Activated naive CD4-positive, alpha-beta T cell treated with anti-CD3 and anti-CD28 coated beads, Interleukin-2, amount 50 U/mL, for 16 hours (primary cell): ENCODE measurements around the gene TMEM74B.

Experiments
- DNase-seq: peaks from one replicate; pipeline ENCODE4 v3.0.0-alpha.2; 2020

TMEM74B gene

GRCh38 chr20:1204576-1204975 is 19.8 kb upstream of the TMEM74B start:
- no peak for DNase-seq

GRCh38 chr20:1204113-1204512 is 19.3 kb upstream of the TMEM74B start:
- no peak for DNase-seq

GRCh38 chr20:1203630-1204029 is 18.8 kb upstream of the TMEM74B start:
- DNase-seq = no peak

GRCh38 chr20:1202762-1203504 is 18.2 kb upstream of the TMEM74B start, which contains the start of gene C20orf202:
C20orf202 (plus strand) TSS chr20:1203454; CDS start chr20:1203586, 132 bp downstream.
- DNase-seq = no peak

GRCh38 chr20:1199964-1200363 is 15.2 kb upstream of the TMEM74B start:
- no peak for DNase-seq

- no peak for DNase-seq
These were observed 14.6 kb upstream of the TMEM74B start for GRCh38 chr20:1199212-1199873.

GRCh38 chr20:1198751-1199150 is 14.0 kb upstream of the TMEM74B start:
- DNase-seq = no peak

GRCh38 chr20:1197801-1198200 is 13.0 kb upstream of the TMEM74B start:
- DNase-seq = no peak

GRCh38 chr20:1196634-1197033 is 11.9 kb upstream of the TMEM74B start:
- no peak for DNase-seq

- DNase-seq = no peak
These were observed 10.4 kb upstream of the TMEM74B start for GRCh38 chr20:1195226-1195625.

- no peak for DNase-seq
These were observed 6.5 kb upstream of the TMEM74B start for GRCh38 chr20:1191299-1191698.

- DNase-seq = no peak
These were observed 6.1 kb upstream of the TMEM74B start for GRCh38 chr20:1190847-1191246.

GRCh38 chr20:1189827-1190226 is 5.0 kb upstream of the TMEM74B start:
- no peak for DNase-seq

- no peak for DNase-seq
These were observed 3.6 kb upstream of the TMEM74B start for GRCh38 chr20:1188347-1188746.

- no peak for DNase-seq
These were observed 2.9 kb upstream of the TMEM74B start for GRCh38 chr20:1187605-1188171.

- no peak for DNase-seq
These were observed 1.7 kb upstream of the TMEM74B start for GRCh38 chr20:1186367-1186991.

- DNase-seq = peak; percentile 52
These were observed 1.1 kb upstream of the TMEM74B start for GRCh38 chr20:1185790-1186334.

GRCh38 chr20:1185316-1185741 is 548 bp upstream of the TMEM74B start:
- peak; percentile 14 for DNase-seq

GRCh38 chr20:1184260-1184637 is 532 bp downstream of the TMEM74B start:
- no peak for DNase-seq

GRCh38 chr20:1183153-1183552 is 1.6 kb downstream of the TMEM74B start:
- DNase-seq = no peak

GRCh38 chr20:1182106-1182505 is 2.7 kb downstream of the TMEM74B start:
- DNase-seq = no peak

GRCh38 chr20:1180949-1181348 is 3.8 kb downstream of the TMEM74B start:
- no peak for DNase-seq

GRCh38 chr20:1178623-1179022 is 6.2 kb downstream of the TMEM74B start:
- DNase-seq = no peak
